H9 (cell line): ENCODE results near the gene TAS2R40. TPM values are rescaled to one million over a fixed set of nuclear protein-coding genes. Genes with fewer than 3 reads are reported as not detected.

Experiments used
- DNase-seq: peaks from one replicate; pipeline ENCODE4 v3.0.0-alpha.2; 2017
- H2AFZ ChIP-seq: one replicate; pipeline ENCODE4 v1.6.1; 2013; ENCODE audit warnings: mild to moderate bottlenecking, low read length, control low read depth, moderate library complexity
- H2AK5ac ChIP-seq: 2 replicates; pipeline ENCODE4 v1.6.1; 2013; ENCODE audit warnings: low read length, control low read depth, mixed read lengths; ENCODE audit not compliant: insufficient read length
- H2BK120ac ChIP-seq: one replicate; pipeline ENCODE4 v1.6.1; 2013; ENCODE audit warnings: low read depth, mild to moderate bottlenecking, low read length, control low read depth, inconsistent platforms; ENCODE audit not compliant: poor library complexity, severe bottlenecking
- H2BK12ac ChIP-seq: 2 replicates; pipeline ENCODE4 v1.6.1; 2013; ENCODE audit warnings: low read length, control low read depth, mixed read lengths, low read depth; ENCODE audit not compliant: insufficient read length
- H2BK15ac ChIP-seq: 2 replicates; pipeline ENCODE4 v1.6.1; 2013; ENCODE audit warnings: low read depth, low read length, control low read depth
- H2BK20ac ChIP-seq: one replicate; pipeline ENCODE4 v1.6.1; 2013; ENCODE audit warnings: low read depth, mild to moderate bottlenecking, low read length, control low read depth, inconsistent platforms; ENCODE audit not compliant: poor library complexity, severe bottlenecking
- H2BK5ac ChIP-seq: 2 replicates; pipeline ENCODE4 v1.6.1; 2013; ENCODE audit warnings: low read length, control low read depth, mixed read lengths; ENCODE audit not compliant: insufficient read length
- H3K14ac ChIP-seq: 2 replicates; pipeline ENCODE4 v1.6.1; 2013; ENCODE audit warnings: low read length, control low read depth; ENCODE audit not compliant: insufficient read depth
- H3K18ac ChIP-seq: 2 replicates; pipeline ENCODE4 v1.6.1; 2013; ENCODE audit warnings: low read depth, mild to moderate bottlenecking, mixed read lengths, low read length, control low read depth; ENCODE audit not compliant: insufficient read length
- H3K23ac ChIP-seq: 2 replicates; pipeline ENCODE4 v1.6.1; 2013; ENCODE audit warnings: low read length, control low read depth, mixed read lengths, low read depth; ENCODE audit not compliant: insufficient read length
- H3K23me2 ChIP-seq: 2 replicates; pipeline ENCODE4 v1.6.1; 2013; ENCODE audit warnings: low read depth, mild to moderate bottlenecking, mixed read lengths, low read length, control low read depth; ENCODE audit not compliant: insufficient read length, poor library complexity, severe bottlenecking
- H3K27ac ChIP-seq: 2 replicates; pipeline ENCODE4 v1.5.1; 2013; ENCODE audit warnings: low read length, control low read depth, mixed read lengths, low read depth; ENCODE audit not compliant: insufficient read length
- H3K27me3 ChIP-seq: 2 replicates; pipeline ENCODE4 v1.6.1; 2013; ENCODE audit warnings: low read length, control low read depth, inconsistent platforms; ENCODE audit not compliant: insufficient read depth
- H3K4ac ChIP-seq: 2 replicates; pipeline ENCODE4 v1.6.1; 2013; ENCODE audit warnings: low read depth, mild to moderate bottlenecking, control low read depth, inconsistent platforms, low read length, moderate library complexity
- H3K4me1 ChIP-seq: 2 replicates; pipeline ENCODE4 v1.6.1; 2013; ENCODE audit warnings: low read length, control low read depth, inconsistent platforms; ENCODE audit not compliant: insufficient read depth
- H3K4me2 ChIP-seq: 2 replicates; pipeline ENCODE4 v1.6.1; 2013; ENCODE audit warnings: low read length, control low read depth, mixed read lengths; ENCODE audit not compliant: insufficient read length, insufficient read depth
- H3K56ac ChIP-seq: 2 replicates; pipeline ENCODE4 v1.6.1; 2013; ENCODE audit warnings: low read depth, mild to moderate bottlenecking, mixed read lengths, low read length, control low read depth; ENCODE audit not compliant: insufficient read length
- H3K79me1 ChIP-seq: 2 replicates; pipeline ENCODE4 v1.6.1; 2013; ENCODE audit warnings: low read depth, mild to moderate bottlenecking, moderate library complexity, low read length, control low read depth, inconsistent platforms; ENCODE audit not compliant: insufficient read depth, poor library complexity, severe bottlenecking
- H3K79me2 ChIP-seq: 2 replicates; pipeline ENCODE4 v1.6.1; 2013; ENCODE audit warnings: low read length, control low read depth, inconsistent platforms; ENCODE audit not compliant: insufficient read depth
- H3K9ac ChIP-seq: 2 replicates; pipeline ENCODE4 v1.6.1; 2013; ENCODE audit warnings: low read length, control low read depth, mixed read lengths; ENCODE audit not compliant: insufficient read length; ENCODE audit errors: extremely low read depth
- H3K9me3 ChIP-seq: one replicate; pipeline ENCODE4 v1.6.1; 2013; ENCODE audit warnings: low read depth, low read length, inconsistent platforms; ENCODE audit not compliant: control insufficient read depth
- H3T11ph ChIP-seq: one replicate; pipeline ENCODE4 v1.6.1; 2013; ENCODE audit warnings: mild to moderate bottlenecking, low read length, control low read depth, inconsistent platforms
- H4K20me1 ChIP-seq: one replicate; pipeline ENCODE4 v1.6.1; 2013; ENCODE audit not compliant: control insufficient read depth, insufficient read length, insufficient read depth
- H4K5ac ChIP-seq: 2 replicates; pipeline ENCODE4 v1.6.1; 2013; ENCODE audit warnings: low read depth, mild to moderate bottlenecking, mixed read lengths, low read length, control low read depth; ENCODE audit not compliant: insufficient read length
- H4K8ac ChIP-seq: replicated peaks from 2 replicates; pipeline ENCODE4 v1.6.1; 2013; ENCODE audit warnings: low read length, control low read depth, mixed read lengths, low read depth; ENCODE audit not compliant: insufficient read length
- H4K91ac ChIP-seq: 2 replicates; pipeline ENCODE4 v1.6.1; 2013; ENCODE audit warnings: low read depth, mild to moderate bottlenecking, moderate library complexity, mixed read lengths, low read length, control low read depth; ENCODE audit not compliant: insufficient read length
- H3K27ac Mint-ChIP-seq, 3 experiments: 2 replicates in 2 of 3; 3 replicates in 1 of 3; pipeline ENCODE4 v1.8.0; 2020 to 2021; ENCODE audit warnings: mixed read lengths in 3 of 3, mild to moderate bottlenecking in 1 of 3, moderate library complexity in 1 of 3
- H3K27me3 Mint-ChIP-seq: 2 replicates; pipeline ENCODE4 v1.8.0; 2021; ENCODE audit warnings: low read depth, mild to moderate bottlenecking, moderate library complexity, mixed read lengths
- H3K36me3 Mint-ChIP-seq, 3 experiments: 2 replicates in 2 of 3; 3 replicates in 1 of 3; pipeline ENCODE4 v1.8.0; 2020 to 2021; ENCODE audit warnings: low read depth in 3 of 3, mixed read lengths in 3 of 3; ENCODE audit not compliant: insufficient read depth in 1 of 3
- H3K4me1 Mint-ChIP-seq, 2 experiments: 2 replicates each; pipeline ENCODE4 v1.8.0; 2020; ENCODE audit warnings: mixed read lengths in 2 of 2
- H3K4me3 Mint-ChIP-seq, 2 experiments: 2 replicates in 1 of 2; 3 replicates in 1 of 2; pipeline ENCODE4 v1.8.0; 2020 to 2021; ENCODE audit warnings: mild to moderate bottlenecking in 2 of 2, mixed read lengths in 2 of 2, moderate library complexity in 1 of 2
- H3K9me3 Mint-ChIP-seq, 2 experiments: 2 replicates in 1 of 2; 3 replicates in 1 of 2; pipeline ENCODE4 v1.8.0; 2020; ENCODE audit warnings: mild to moderate bottlenecking in 2 of 2, mixed read lengths in 2 of 2, moderate library complexity in 1 of 2
- CTCF ChIP-seq: fragments of 200-600 bp; sonication (generic); conservative IDR thresholded peaks from 3 replicates; pipeline ENCODE4 v1.8.0; 2021; ENCODE audit warnings: antibody characterized with exemption, mild to moderate bottlenecking
- total RNA-seq: library from RNA; stranded (reverse); gene quantifications from 2 replicates; pipeline ENCODE4 v1.2.1, GENCODE V29; 2021

The TAS2R40 gene
- total RNA-seq, 1 experiment from 2014 or later = not detected

- H2BK15ac ChIP-seq = no peak overlapping the region
- no peak overlapping the region for H2BK120ac ChIP-seq
- no peaks in the 10 kb centered on the region for H3K36me3 Mint-ChIP-seq
- H3K9me3 ChIP-seq = no peaks in the 10 kb centered on the region
- H3K27me3 Mint-ChIP-seq = peaks cover 5% of the 10 kb centered on the region
- no peaks in the 10 kb centered on the region for H3K79me1 ChIP-seq
- H3T11ph ChIP-seq = no peak overlapping the region
- DNase-seq = no peak
- H2AFZ ChIP-seq = no peak overlapping the region
- no peak overlapping the region for H3K4ac ChIP-seq
- H3K14ac ChIP-seq = no peak overlapping the region
- H3K4me1 ChIP-seq = no peaks in the 10 kb centered on the region
- H3K56ac ChIP-seq = no peak overlapping the region
- no peak overlapping the region for H2BK5ac ChIP-seq
- no peak overlapping the region for H2AK5ac ChIP-seq
- H3K4me1 Mint-ChIP-seq = no peaks in the 10 kb centered on the region
- TF ChIP-seq CTCF = no peak
- H2BK12ac ChIP-seq = no peak overlapping the region
- H2BK20ac ChIP-seq = no peak overlapping the region
- no peak overlapping the region for H3K18ac ChIP-seq
- no peak overlapping the region for H3K27ac Mint-ChIP-seq
- H3K23ac ChIP-seq = no peak overlapping the region
- no peak overlapping the region for H3K27ac ChIP-seq
- H3K9ac ChIP-seq = no peak overlapping the region
- no peaks in the 10 kb centered on the region for H3K9me3 Mint-ChIP-seq
- no peak overlapping the region for H4K8ac ChIP-seq
- H3K4me3 Mint-ChIP-seq = no peak overlapping the region
- H3K23me2 ChIP-seq = no peaks in the 10 kb centered on the region
- H3K79me2 ChIP-seq = no peaks in the 10 kb centered on the region
- H4K5ac ChIP-seq = no peak overlapping the region
- no peaks in the 10 kb centered on the region for H4K20me1 ChIP-seq
- no peak overlapping the region for H3K4me2 ChIP-seq
- H4K91ac ChIP-seq = no peak overlapping the region
- no peaks in the 10 kb centered on the region for H3K27me3 ChIP-seq
Measured at GRCh38 chr7:143250199-143250598, 28.4 kb downstream of the TAS2R40 start.
